Suprapubic skin (tissue), 4 donors: ENCODE results near the gene COL12A1.

ENCODE experiments used
- CTCF ChIP-seq, 2 donors: fragments of 200-600 bp in 1 of 2; fragments of 450-650 bp in 1 of 2; sonication (generic) in 1 of 2; IDR thresholded peaks; one replicate each; pipeline ENCODE4 v1.5.1; 2016 to 2019; ENCODE audit warnings: antibody characterized with exemption in 2 of 2, mild to moderate bottlenecking in 1 of 2, moderate library complexity in 1 of 2
- EP300 ChIP-seq: sonication (generic); formaldehyde crosslinking; IDR thresholded peaks from one replicate; pipeline ENCODE4 v1.6.1; 2017; ENCODE audit warnings: antibody characterized with exemption
- POLR2A ChIP-seq, 2 donors: fragments of 450-650 bp; IDR thresholded peaks; one replicate each; pipeline ENCODE4 v1.6.1; 2017; ENCODE audit warnings: antibody characterized with exemption in 2 of 2, mild to moderate bottlenecking in 2 of 2, moderate library complexity in 2 of 2
- POLR2AphosphoS5 ChIP-seq, 3 donors: sonication (generic); formaldehyde crosslinking; IDR thresholded peaks; one replicate each; pipeline ENCODE4 v1.6.1; 2017; ENCODE audit warnings: antibody characterized with exemption in 3 of 3

GRCh38 chr6:75204959-75205775 lies 686 bp downstream of the COL12A1 start:
- TF ChIP-seq POLR2A (IDR thresholded peaks at IDR 0.05) = peak in 1 of 2 donors; percentile 30
- TF ChIP-seq CTCF (IDR thresholded peaks at IDR 0.05) = no peak
- TF ChIP-seq EP300 = no peak
- TF ChIP-seq POLR2AphosphoS5 (IDR thresholded peaks at IDR 0.05) = no peak
